ENCODE measurements around the gene C19orf12. TPM values are rescaled to one million over a fixed set of nuclear protein-coding genes. Genes with fewer than 3 reads are reported as not detected.

Gene C19orf12
- total RNA-seq, 2 experiments from 2014 or later = 12.5 to 20.6 TPM

GRCh38 chr19:29672933-29673336 lies 42.1 kb downstream of the C19orf12 start:
- Histone ChIP-seq H3K9me3 (ENCODE audit: low read length) (no peaks in the 10 kb centered on the region), H3K36me3 (ENCODE audit: insufficient read depth, low read length) (peaks cover 4% of the 10 kb centered on the region; the same call in 1 of the 2 replicates), H3K4me3 (ENCODE audit: low read depth, low read length, poor library complexity, severe bottlenecking) (no peak overlapping the region), H3K79me2 (ENCODE audit: insufficient read depth, low read depth, low read length) (no peaks in the 10 kb centered on the region), H4K20me1 (ENCODE audit: insufficient read depth, low read length) (no peaks in the 10 kb centered on the region), H3K9me2 (ENCODE audit: insufficient read depth, low read length) (no peaks in the 10 kb centered on the region), H3K27ac (ENCODE audit: low read depth, low read length, poor library complexity, severe bottlenecking) (no peak overlapping the region), H3K4me1 (ENCODE audit: insufficient read depth, low read length, poor library complexity, severe bottlenecking) (peaks cover 28% of the 10 kb centered on the region), H2AFZ (ENCODE audit: low read length) (no peak overlapping the region), H3K4me2 (ENCODE audit: low read length) (peak overlapping the region; percentile 21)
- POLR2A ChIA-PET = interaction anchor here (0.7 kb wide), 1 partner anchor 62 kb away, joined by 4 read pairs; no protein-coding TSS in a partner anchor
- DNase-seq (ENCODE audit: low spot score) = peak; percentile 24
- no TSS peak for BruUV-seq (replicated peaks)
- CTCF ChIA-PET (ENCODE audit: unreplicated experiment) = interaction anchor here (0.9 kb wide), 1 partner anchor 43 kb away, joined by 3 read pairs; no protein-coding TSS in a partner anchor
- intact Hi-C loops (cut with micrococcal nuclease; ENCODE audit: unreplicated experiment) = no loop called here
- TF ChIP-seq CTCF (conservative IDR thresholded peaks at IDR 0.05; ENCODE audit: low read length) (no peak), EZH2phosphoT487 (IDR thresholded peaks at IDR 0.05; ENCODE audit: borderline replicate concordance, low read depth, low read length) (no peak)

- H3K4me1 ChIP-seq (ENCODE audit: insufficient read depth, low read length, poor library complexity, severe bottlenecking) = peaks cover 33% of the 10 kb centered on the region
- H3K4me2 ChIP-seq (ENCODE audit: low read length) = peak overlapping the region; percentile 21
- H3K36me3 ChIP-seq (ENCODE audit: insufficient read depth, low read length) = peaks cover 4% of the 10 kb centered on the region; the same call in 1 of the 2 replicates
- H3K79me2 ChIP-seq (ENCODE audit: insufficient read depth, low read depth, low read length) = no peaks in the 10 kb centered on the region
- no peak overlapping the region for H3K4me3 ChIP-seq (ENCODE audit: low read depth, low read length, poor library complexity, severe bottlenecking)
- TF ChIP-seq CTCF (conservative IDR thresholded peaks at IDR 0.05; ENCODE audit: low read length) = no peak
- TF ChIP-seq EZH2phosphoT487 (IDR thresholded peaks at IDR 0.05; ENCODE audit: borderline replicate concordance, low read depth, low read length) = no peak
- intact Hi-C loops (cut with micrococcal nuclease; ENCODE audit: unreplicated experiment) = no loop called here
- no peak overlapping the region for H2AFZ ChIP-seq (ENCODE audit: low read length)
- H3K9me3 ChIP-seq (ENCODE audit: low read length) = no peaks in the 10 kb centered on the region
- no peaks in the 10 kb centered on the region for H3K9me2 ChIP-seq (ENCODE audit: insufficient read depth, low read length)
- DNase-seq (ENCODE audit: low spot score) = no peak
- ChIA-PET POLR2A (interaction anchor here (0.6 to 1.5 kb wide), 3 partner anchors 62 to 539 kb away, joined by 3 to 10 read pairs (median 4); partner anchors contain the start of gene POP4), CTCF (ENCODE audit: unreplicated experiment) (no interaction called here)
- no peaks in the 10 kb centered on the region for H4K20me1 ChIP-seq (ENCODE audit: insufficient read depth, low read length)
- no TSS peak for BruUV-seq (replicated peaks)
- H3K27ac ChIP-seq (ENCODE audit: low read depth, low read length, poor library complexity, severe bottlenecking) = no peak overlapping the region
These were observed 42.6 kb downstream of the C19orf12 start for GRCh38 chr19:29672319-29672932.

Data from OCI-LY7 (cell line).